HepG2 (cell line): ENCODE results near the gene CAMK2D. TPM values are rescaled to one million over a fixed set of nuclear protein-coding genes. Genes with fewer than 3 reads are reported as not detected.

Source experiments
- ATF7 ChIP-seq, 2 experiments: fragments of 450-650 bp in 1 of 2; sonication (generic) in 1 of 2; formaldehyde crosslinking in 1 of 2; IDR thresholded peaks; 2 replicates each; pipeline versions ENCODE4 v1.4.0 to v1.6.1; 2016 to 2020; ENCODE audit warnings: antibody characterized with exemption in 1 of 2, mild to moderate bottlenecking in 1 of 2, missing genetic modification reagents in 1 of 2
- GATAD1 ChIP-seq: IDR thresholded peaks from 2 replicates; pipeline ENCODE4 v1.6.1; 2016; ENCODE audit warnings: missing genetic modification reagents, missing compliant biosample characterization
- GLI4 ChIP-seq: sonication (generic); formaldehyde crosslinking; IDR thresholded peaks from 2 replicates; pipeline ENCODE4 v1.5.1; 2020; ENCODE audit warnings: missing genetic modification reagents, mild to moderate bottlenecking, moderate library complexity, borderline replicate concordance
- HES4 ChIP-seq: sonication (generic); formaldehyde crosslinking; IDR thresholded peaks from 2 replicates; pipeline ENCODE4 v1.9.0; 2021; ENCODE audit warnings: mild to moderate bottlenecking, missing genetic modification reagents, borderline replicate concordance
- KLF15 ChIP-seq: sonication (generic); formaldehyde crosslinking; IDR thresholded peaks from 2 replicates; pipeline ENCODE4 v1.8.1; 2023; ENCODE audit warnings: borderline replicate concordance, mild to moderate bottlenecking, inconsistent platforms, missing genetic modification reagents, mixed read lengths
- NFYB ChIP-seq: sonication (generic); formaldehyde crosslinking; IDR thresholded peaks from 2 replicates; pipeline ENCODE4 v1.4.0; 2020; ENCODE audit warnings: missing genetic modification reagents
- NR2F2 ChIP-seq: IDR thresholded peaks from 2 replicates; pipeline ENCODE4 v1.6.1; 2012; ENCODE audit warnings: low read depth, inconsistent platforms, borderline replicate concordance
- PAF1 ChIP-seq: IDR thresholded peaks from 2 replicates; pipeline ENCODE4 v1.6.1; 2016; ENCODE audit warnings: missing genetic modification reagents, missing compliant biosample characterization
- RBFOX2 ChIP-seq: fragments of 200-400 bp; formaldehyde crosslinking; IDR thresholded peaks from 2 replicates; pipeline ENCODE4 v1.6.1; 2017; ENCODE audit warnings: low read depth, mild to moderate bottlenecking, low read length
- ZBTB10 ChIP-seq: sonication (generic); formaldehyde crosslinking; IDR thresholded peaks from 2 replicates; pipeline ENCODE4 v1.4.0; 2020; ENCODE audit warnings: missing genetic modification reagents, borderline replicate concordance
- ZC3H13 ChIP-seq: sonication (generic); formaldehyde crosslinking; IDR thresholded peaks from 2 replicates; pipeline ENCODE4 v1.8.1; 2023; ENCODE audit warnings: mild to moderate bottlenecking, missing genetic modification reagents, moderate library complexity
- ZNF10 ChIP-seq: sonication (generic); formaldehyde crosslinking; IDR thresholded peaks from 2 replicates; pipeline ENCODE4 v1.4.0; 2020; ENCODE audit warnings: mild to moderate bottlenecking, low read depth, missing genetic modification reagents, borderline replicate concordance
- ZNF281 ChIP-seq: sonication (generic); formaldehyde crosslinking; IDR thresholded peaks from 2 replicates; pipeline ENCODE4 v1.4.0; 2020; ENCODE audit warnings: missing genetic modification reagents, borderline replicate concordance
- ZNF510 ChIP-seq: sonication (generic); formaldehyde crosslinking; IDR thresholded peaks from 2 replicates; pipeline ENCODE4 v1.4.0; 2020; ENCODE audit warnings: low read depth, mild to moderate bottlenecking, missing genetic modification reagents
- ZNF556 ChIP-seq: sonication (generic); formaldehyde crosslinking; IDR thresholded peaks from 2 replicates; pipeline ENCODE4 v1.4.0; 2020; ENCODE audit warnings: mild to moderate bottlenecking, missing genetic modification reagents, borderline replicate concordance
- ZNF772 ChIP-seq: sonication (generic); formaldehyde crosslinking; IDR thresholded peaks from 2 replicates; pipeline ENCODE4 v1.5.0; 2020; ENCODE audit warnings: mild to moderate bottlenecking, missing genetic modification reagents
- ZNF775 ChIP-seq: sonication (generic); formaldehyde crosslinking; IDR thresholded peaks from 2 replicates; pipeline ENCODE4 v1.4.0; 2020; ENCODE audit warnings: missing genetic modification reagents, mild to moderate bottlenecking, moderate library complexity, borderline replicate concordance
- polyA plus RNA-seq, 8 experiments: library from polyadenylated mRNA; depleted of rRNA in 3 of 8; stranded (reverse) in 7 of 8; unstranded in 1 of 8; fragments of >200 nt; fragmentation: Illumina TruSeq in 4 of 8; extraction: Trizol in 4 of 8; gene quantifications; 2 replicates each; pipeline versions ENCODE4 v1.2.1 to v1.2.3, GENCODE V29; 2011 to 2016; ENCODE audit warnings: low read depth in 4 of 8, missing spikeins in 1 of 8, mixed read lengths in 1 of 8; ENCODE audit not compliant: insufficient read depth in 1 of 8
- total RNA-seq, 5 experiments: library from RNA; depleted of rRNA; stranded (reverse); fragments of >200 nt; fragmentation: Illumina TruSeq; extraction: Trizol; gene quantifications; 2 replicates each; pipeline ENCODE4 v1.2.3, GENCODE V29; 2016; ENCODE audit warnings: low read depth in 1 of 5
- TF ChIP-seq, protein P1 (sequence below): sonication (generic); formaldehyde crosslinking; IDR thresholded peaks from 2 replicates; pipeline ENCODE4 v1.8.1; 2023; ENCODE audit warnings: mild to moderate bottlenecking, missing genetic modification reagents
- TF ChIP-seq, protein P2 (sequence below): sonication (generic); formaldehyde crosslinking; IDR thresholded peaks from 2 replicates; pipeline ENCODE4 v1.5.0; 2020; ENCODE audit warnings: mild to moderate bottlenecking, missing genetic modification reagents, borderline replicate concordance

Gene CAMK2D
- total and polyA plus RNA-seq, 2 of the 13 experiments (the other 11 are each of a cell fraction or from before 2014, with no cell fraction given), result 18.0 to 65.4 TPM

DNA sequence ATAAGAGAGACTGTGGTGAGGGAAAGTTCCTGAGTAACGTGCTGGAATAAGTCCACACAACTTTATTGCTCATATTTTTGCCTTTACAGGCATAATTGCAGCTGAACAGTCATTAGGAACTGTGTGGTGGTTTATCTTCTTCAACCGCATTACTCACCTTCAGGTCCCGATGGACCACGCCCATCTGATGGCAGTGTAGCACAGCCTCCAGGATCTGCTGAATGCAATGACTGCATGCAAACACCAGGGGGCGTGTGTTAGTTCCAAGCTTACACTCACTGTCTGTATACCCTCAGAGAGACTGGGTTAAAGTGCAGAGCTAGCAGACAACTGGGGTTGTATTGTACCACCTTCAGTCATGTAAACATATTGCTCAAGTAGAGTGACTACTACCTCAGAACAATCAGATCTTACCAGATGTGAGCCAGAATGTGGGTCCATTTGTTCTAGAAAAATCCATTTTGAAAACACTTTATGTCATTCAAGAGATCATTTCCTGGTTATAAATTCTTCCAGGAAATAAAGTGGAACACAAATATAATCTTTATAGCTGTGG, 214.0 kb downstream of the CAMK2D start (continued):
- no peak for TF ChIP-seq ZNF281 (CRISPR knock-in tag)
- TF ChIP-seq NFYB (CRISPR knock-in tag), result no peak
- TF ChIP-seq RBFOX2, result no peak
- no peak for TF ChIP-seq ZC3H13 (CRISPR knock-in tag)
- no peak for TF ChIP-seq ZNF10 (CRISPR knock-in tag)
- no peak for TF ChIP-seq GLI4 (CRISPR knock-in tag)
- TF ChIP-seq ATF7 (IDR thresholded peaks at IDR 0.05), result no peak
- TF ChIP-seq ATF7 (CRISPR knock-in tag; IDR thresholded peaks at IDR 0.05), result no peak
- no peak for TF ChIP-seq HES4 (CRISPR knock-in tag)
- TF ChIP-seq, protein P1, sequence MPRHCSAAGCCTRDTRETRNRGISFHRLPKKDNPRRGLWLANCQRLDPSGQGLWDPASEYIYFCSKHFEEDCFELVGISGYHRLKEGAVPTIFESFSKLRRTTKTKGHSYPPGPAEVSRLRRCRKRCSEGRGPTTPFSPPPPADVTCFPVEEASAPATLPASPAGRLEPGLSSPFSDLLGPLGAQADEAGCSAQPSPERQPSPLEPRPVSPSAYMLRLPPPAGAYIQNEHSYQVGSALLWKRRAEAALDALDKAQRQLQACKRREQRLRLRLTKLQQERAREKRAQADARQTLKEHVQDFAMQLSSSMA (CRISPR knock-in tag), result no peak
- no peak for TF ChIP-seq ZBTB10 (CRISPR knock-in tag)
- TF ChIP-seq NR2F2, result no peak
- TF ChIP-seq KLF15 (CRISPR knock-in tag), result no peak
- TF ChIP-seq, protein P2, sequence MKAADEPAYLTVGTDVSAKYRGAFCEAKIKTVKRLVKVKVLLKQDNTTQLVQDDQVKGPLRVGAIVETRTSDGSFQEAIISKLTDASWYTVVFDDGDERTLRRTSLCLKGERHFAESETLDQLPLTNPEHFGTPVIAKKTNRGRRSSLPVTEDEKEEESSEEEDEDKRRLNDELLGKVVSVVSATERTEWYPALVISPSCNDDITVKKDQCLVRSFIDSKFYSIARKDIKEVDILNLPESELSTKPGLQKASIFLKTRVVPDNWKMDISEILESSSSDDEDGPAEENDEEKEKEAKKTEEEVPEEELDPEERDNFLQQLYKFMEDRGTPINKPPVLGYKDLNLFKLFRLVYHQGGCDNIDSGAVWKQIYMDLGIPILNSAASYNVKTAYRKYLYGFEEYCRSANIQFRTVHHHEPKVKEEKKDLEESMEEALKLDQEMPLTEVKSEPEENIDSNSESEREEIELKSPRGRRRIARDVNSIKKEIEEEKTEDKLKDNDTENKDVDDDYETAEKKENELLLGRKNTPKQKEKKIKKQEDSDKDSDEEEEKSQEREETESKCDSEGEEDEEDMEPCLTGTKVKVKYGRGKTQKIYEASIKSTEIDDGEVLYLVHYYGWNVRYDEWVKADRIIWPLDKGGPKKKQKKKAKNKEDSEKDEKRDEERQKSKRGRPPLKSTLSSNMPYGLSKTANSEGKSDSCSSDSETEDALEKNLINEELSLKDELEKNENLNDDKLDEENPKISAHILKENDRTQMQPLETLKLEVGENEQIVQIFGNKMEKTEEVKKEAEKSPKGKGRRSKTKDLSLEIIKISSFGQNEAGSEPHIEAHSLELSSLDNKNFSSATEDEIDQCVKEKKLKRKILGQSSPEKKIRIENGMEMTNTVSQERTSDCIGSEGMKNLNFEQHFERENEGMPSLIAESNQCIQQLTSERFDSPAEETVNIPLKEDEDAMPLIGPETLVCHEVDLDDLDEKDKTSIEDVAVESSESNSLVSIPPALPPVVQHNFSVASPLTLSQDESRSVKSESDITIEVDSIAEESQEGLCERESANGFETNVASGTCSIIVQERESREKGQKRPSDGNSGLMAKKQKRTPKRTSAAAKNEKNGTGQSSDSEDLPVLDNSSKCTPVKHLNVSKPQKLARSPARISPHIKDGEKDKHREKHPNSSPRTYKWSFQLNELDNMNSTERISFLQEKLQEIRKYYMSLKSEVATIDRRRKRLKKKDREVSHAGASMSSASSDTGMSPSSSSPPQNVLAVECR (CRISPR knock-in tag), result peak; percentile 54; the same call in 1 of the 2 replicates
- TF ChIP-seq ZNF775 (CRISPR knock-in tag), result no peak
- no peak for TF ChIP-seq ZNF510 (CRISPR knock-in tag)
- no peak for TF ChIP-seq ZNF772
- peak; percentile 60; the same call in 1 of the 2 replicates for TF ChIP-seq GATAD1 (CRISPR knock-in tag)
- TF ChIP-seq ZNF556 (CRISPR knock-in tag), result no peak; the same call in 1 of the 2 replicates
- TF ChIP-seq PAF1 (CRISPR knock-in tag), result no peak
